HepG2 (cell line): ENCODE data around the gene DLX1. TPM values are rescaled to one million over a fixed set of nuclear protein-coding genes. Genes with fewer than 3 reads are reported as not detected.
A peak's percentile ranks its signal among the peaks of the same experiment; 100 is the strongest.

Source experiments
- BATF2 ChIP-seq: sonication (generic); formaldehyde crosslinking; IDR thresholded peaks from 2 replicates; pipeline ENCODE4 v1.8.0; 2022; ENCODE audit warnings: mild to moderate bottlenecking, missing genetic modification reagents, moderate library complexity
- HNRNPK ChIP-seq: fragments of 200-400 bp; formaldehyde crosslinking; IDR thresholded peaks from 2 replicates; pipeline ENCODE4 v1.6.1; 2018; ENCODE audit warnings: low read length, low read depth, moderate library complexity, mild to moderate bottlenecking; ENCODE audit not compliant: poor library complexity, severe bottlenecking
- MIXL1 ChIP-seq: IDR thresholded peaks from 2 replicates; pipeline ENCODE4 v1.6.1; 2016
- NFIB ChIP-seq: sonication (generic); formaldehyde crosslinking; IDR thresholded peaks from 2 replicates; pipeline ENCODE4 v1.9.0; 2021; ENCODE audit warnings: missing genetic modification reagents, mild to moderate bottlenecking, borderline replicate concordance
- RELA ChIP-seq: sonication (generic); formaldehyde crosslinking; IDR thresholded peaks from 2 replicates; pipeline ENCODE4 v1.4.0; 2020; ENCODE audit warnings: missing genetic modification reagents
- SALL1 ChIP-seq: sonication (generic); formaldehyde crosslinking; IDR thresholded peaks from 2 replicates; pipeline ENCODE4 v1.8.0; 2022; ENCODE audit warnings: mild to moderate bottlenecking, missing genetic modification reagents
- TEF ChIP-seq: sonication (generic); formaldehyde crosslinking; IDR thresholded peaks from 2 replicates; pipeline ENCODE4 v1.5.0; 2020; ENCODE audit warnings: missing genetic modification reagents
- ZNF276 ChIP-seq: sonication (generic); formaldehyde crosslinking; IDR thresholded peaks from 2 replicates; pipeline ENCODE4 v1.4.0; 2020; ENCODE audit warnings: mild to moderate bottlenecking, low read depth, missing genetic modification reagents
- ZNF629 ChIP-seq: sonication (generic); formaldehyde crosslinking; conservative IDR thresholded peaks from 2 replicates; pipeline ENCODE4 v1.5.0; 2020; ENCODE audit warnings: missing genetic modification reagents
- ZNF660 ChIP-seq: sonication (generic); formaldehyde crosslinking; IDR thresholded peaks from 2 replicates; pipeline ENCODE4 v1.5.1; 2020; ENCODE audit warnings: mild to moderate bottlenecking, low read depth, missing genetic modification reagents, borderline replicate concordance
- ZSCAN22 ChIP-seq: sonication (generic); formaldehyde crosslinking; IDR thresholded peaks from 2 replicates; pipeline ENCODE4 v1.4.0; 2020; ENCODE audit warnings: mild to moderate bottlenecking, missing genetic modification reagents
- polyA plus RNA-seq, 8 experiments: library from polyadenylated mRNA; depleted of rRNA in 3 of 8; stranded (reverse) in 7 of 8; unstranded in 1 of 8; fragments of >200 nt; fragmentation: Illumina TruSeq in 4 of 8; extraction: Trizol in 4 of 8; gene quantifications; 2 replicates each; pipeline versions ENCODE4 v1.2.1 to v1.2.3, GENCODE V29; 2011 to 2016; ENCODE audit warnings: low read depth in 4 of 8, missing spikeins in 1 of 8, mixed read lengths in 1 of 8; ENCODE audit not compliant: insufficient read depth in 1 of 8
- total RNA-seq, 5 experiments: library from RNA; depleted of rRNA; stranded (reverse); fragments of >200 nt; fragmentation: Illumina TruSeq; extraction: Trizol; gene quantifications; 2 replicates each; pipeline ENCODE4 v1.2.3, GENCODE V29; 2016; ENCODE audit warnings: low read depth in 1 of 5

Gene DLX1
- total and polyA plus RNA-seq, 2 of the 13 experiments (the other 11 are each of a cell fraction or from before 2014, with no cell fraction given), result 0.18 to 0.86 TPM

GRCh38 chr2:172102391-172103359 is 17.4 kb downstream of the DLX1 start, which contains the start of gene DLX2 (continued):
- no peak for TF ChIP-seq HNRNPK
- 0 out of 2 replicates have a peak, but pooled peaks have one; percentile 50 for TF ChIP-seq RELA (CRISPR knock-in tag)
- TF ChIP-seq BATF2 (CRISPR knock-in tag), result peak; percentile 73; the same call in 1 of the 2 replicates
- TF ChIP-seq SALL1 (CRISPR knock-in tag), result peak; percentile 91
- TF ChIP-seq MIXL1 (CRISPR knock-in tag), result peak; percentile 33; the same call in 1 of the 2 replicates
- TF ChIP-seq ZNF629 (CRISPR knock-in tag), result peak; percentile 59; the same call in 1 of the 2 replicates
- TF ChIP-seq ZNF276 (CRISPR knock-in tag), result no peak
- no peak for TF ChIP-seq NFIB (CRISPR knock-in tag)
- TF ChIP-seq ZNF660 (CRISPR knock-in tag), result no peak
- peak; percentile 76; the same call in 1 of the 2 replicates for TF ChIP-seq TEF (CRISPR knock-in tag)
- no peak for TF ChIP-seq ZSCAN22 (CRISPR knock-in tag)
